Uterus (tissue), 4 donors: ENCODE measurements around the gene FBLN2. TPM values are rescaled to one million over a fixed set of nuclear protein-coding genes. Genes with fewer than 3 reads are reported as not detected.

Source experiments
- DNase-seq, 2 donors: peaks; one replicate each; pipeline ENCODE4 v3.0.0-alpha.2; 2019 to 2020
- H3K27ac ChIP-seq, 2 donors: fragments of 200-600 bp; sonication (generic); 1 replicate in 1 of 2; 2 replicates in 1 of 2; pipeline ENCODE4 v1.5.1; 2016 to 2018
- H3K27me3 ChIP-seq, 2 donors: fragments of 200-600 bp; sonication (generic); one replicate each; pipeline ENCODE4 v1.5.1; 2018 to 2019; ENCODE audit warnings: control low read depth in 1 of 2
- H3K36me3 ChIP-seq, 2 donors: fragments of 200-600 bp; sonication (generic); one replicate each; pipeline ENCODE4 v1.5.1; 2019; ENCODE audit warnings: control low read depth in 1 of 2
- H3K4me1 ChIP-seq, 2 donors: fragments of 200-600 bp; sonication (generic); one replicate each; pipeline ENCODE4 v1.5.1; 2018 to 2019; ENCODE audit warnings: control low read depth in 1 of 2
- H3K4me3 ChIP-seq, 2 donors: fragments of 200-600 bp; sonication (generic); 1 replicate in 1 of 2; 2 replicates in 1 of 2; pipeline ENCODE4 v1.5.1; 2018 to 2019; ENCODE audit warnings: mild to moderate bottlenecking in 1 of 2
- H3K9me3 ChIP-seq, 2 donors: fragments of 200-600 bp; sonication (generic); one replicate each; pipeline ENCODE4 v1.5.1; 2019; ENCODE audit warnings: control low read depth in 1 of 2
- CTCF ChIP-seq, 4 experiments: fragments of 200-600 bp in 2 of 4; fragments of 450-650 bp in 2 of 4; sonication (generic) in 2 of 4; IDR thresholded peaks; one replicate each; pipeline ENCODE4 v1.5.1; 2016 to 2019; ENCODE audit warnings: antibody characterized with exemption in 4 of 4, mild to moderate bottlenecking in 2 of 4, moderate library complexity in 1 of 4
- POLR2A ChIP-seq, 2 donors: fragments of 450-650 bp; IDR thresholded peaks; one replicate each; pipeline ENCODE4 v1.6.1; 2016; ENCODE audit warnings: antibody characterized with exemption in 2 of 2, mild to moderate bottlenecking in 1 of 2, moderate library complexity in 1 of 2
- intact Hi-C: fragments of 100-400 bp; cut with DNase I; formaldehyde crosslinking; loops from one replicate; pipeline ENCODE4 v1.15.1; 2023; ENCODE audit warnings: low total_unique reads
- total RNA-seq, 4 donors: library from RNA; depleted of rRNA in 3 of 4; stranded (reverse); fragments of >200 nt in 3 of 4; gene quantifications; one replicate each; pipeline versions ENCODE4 v1.1.0 to v1.2.4, GENCODE V29; 2014 to 2023
- donor health status: DM: yes; HTN: yes; CAD: no.

Gene FBLN2
- total RNA-seq, 4 donors from 2014 or later: 39.2 to 217 (median 48.6) TPM

GRCh38 chr3:13509059-13509815, 39.7 kb upstream of the FBLN2 start:
- DNase-seq: no peak
- Histone ChIP-seq H3K27ac (no peak overlapping the region), H3K4me1 (no peaks in the 10 kb centered on the region), H3K9me3 (no peaks in the 10 kb centered on the region), H3K36me3 (no peaks in the 10 kb centered on the region), H3K4me3 (no peak overlapping the region), H3K27me3 (no peaks in the 10 kb centered on the region)
- TF ChIP-seq CTCF (IDR thresholded peaks at IDR 0.05): no peak
- TF ChIP-seq POLR2A (IDR thresholded peaks at IDR 0.05): no peak
- intact Hi-C loops: no loop called here

GRCh38 chr3:13509816-13510192, 39.1 kb upstream of the FBLN2 start:
- Histone ChIP-seq H3K36me3 (no peaks in the 10 kb centered on the region), H3K4me1 (no peaks in the 10 kb centered on the region), H3K9me3 (no peaks in the 10 kb centered on the region), H3K27me3 (no peaks in the 10 kb centered on the region), H3K4me3 (no peak overlapping the region), H3K27ac (no peak overlapping the region)
- TF ChIP-seq POLR2A (IDR thresholded peaks at IDR 0.05): no peak
- DNase-seq: no peak
- intact Hi-C loops: no loop called here

- no peaks in the 10 kb centered on the region for H3K27me3 ChIP-seq
- no peaks in the 10 kb centered on the region for H3K36me3 ChIP-seq
- H3K27ac ChIP-seq: peak overlapping the region in 1 of 2 donors; percentile 77
- H3K4me3 ChIP-seq: no peak overlapping the region
- TF ChIP-seq POLR2A (IDR thresholded peaks at IDR 0.05) (no peak), CTCF (IDR thresholded peaks at IDR 0.05) (no peak)
- H3K9me3 ChIP-seq: no peaks in the 10 kb centered on the region
- intact Hi-C loops: no loop called here
- DNase-seq: no peak
- H3K4me1 ChIP-seq: no peaks in the 10 kb centered on the region
These were observed 36.5 kb upstream of the FBLN2 start for GRCh38 chr3:13512451-13512850.

GRCh38 chr3:13513051-13513912, 35.6 kb upstream of the FBLN2 start:
- peak overlapping the region; percentile 76 to 77 for H3K27ac ChIP-seq
- H3K36me3 ChIP-seq: no peaks in the 10 kb centered on the region
- TF ChIP-seq POLR2A (IDR thresholded peaks at IDR 0.05): no peak
- no peaks in the 10 kb centered on the region for H3K9me3 ChIP-seq
- no peaks in the 10 kb centered on the region for H3K4me1 ChIP-seq
- intact Hi-C loops: no loop called here
- H3K4me3 ChIP-seq: no peak overlapping the region
- no peaks in the 10 kb centered on the region for H3K27me3 ChIP-seq
- DNase-seq: peak; percentile 53 to 59

- intact Hi-C loops: no loop called here
- H3K9me3 ChIP-seq: no peaks in the 10 kb centered on the region
- no peaks in the 10 kb centered on the region for H3K36me3 ChIP-seq
- H3K4me3 ChIP-seq: no peak overlapping the region
- H3K4me1 ChIP-seq: no peaks in the 10 kb centered on the region
- DNase-seq: no peak
- H3K27me3 ChIP-seq: no peaks in the 10 kb centered on the region
- no peak for TF ChIP-seq CTCF (IDR thresholded peaks at IDR 0.05)
- TF ChIP-seq POLR2A (IDR thresholded peaks at IDR 0.05): no peak
- H3K27ac ChIP-seq: peak overlapping the region; percentile 76 to 77
These were observed 34.9 kb upstream of the FBLN2 start for GRCh38 chr3:13513913-13514517.
